Urinary bladder (tissue), 4 donors: ENCODE measurements around the gene PIK3CG. TPM values are rescaled to one million over a fixed set of nuclear protein-coding genes. Genes with fewer than 3 reads are reported as not detected.
"Not testable (repeated sequence)": the region's sequence is repeated elsewhere in the genome, so short reads cannot be mapped to it uniquely, and the experiment has no call there.

Experiments
- DNase-seq: peaks from one replicate; pipeline ENCODE4 v3.0.0-alpha.2; 2015; ENCODE audit errors: extremely low spot score
- H3K27ac ChIP-seq: one replicate; pipeline ENCODE4 v1.5.1; 2013; ENCODE audit warnings: low read depth, mild to moderate bottlenecking, moderate library complexity
- H3K36me3 ChIP-seq: one replicate; pipeline ENCODE4 v1.6.1; 2013; ENCODE audit warnings: mild to moderate bottlenecking, moderate library complexity; ENCODE audit not compliant: insufficient read depth
- H3K4me1 ChIP-seq: one replicate; pipeline ENCODE4 v1.6.1; 2013; ENCODE audit warnings: mild to moderate bottlenecking, moderate library complexity; ENCODE audit not compliant: insufficient read depth
- H3K4me3 ChIP-seq: one replicate; pipeline ENCODE4 v1.5.1; 2013; ENCODE audit warnings: low read depth, low read length
- WGBS: extraction: QIAGEN DNeasy Blood & Tissue Kit; methylation state at CpG from one replicate; pipeline ENCODE4 v1.1.7; 2013; 5-methylcytosine and 5-hydroxymethylcytosine counted together
- polyA plus RNA-seq: library from polyadenylated mRNA; stranded (reverse); fragments of 200-250 nt; gene quantifications from one replicate; pipeline ENCODE4 v1.2.3, GENCODE V29; 2013
- total RNA-seq: library from RNA; depleted of rRNA; stranded (reverse); fragments of >200 nt; gene quantifications from one replicate; pipeline ENCODE4 v1.2.3, GENCODE V29; 2014
- donor health status: healthy with polysubstance abuse.
- donor health status: healthy.

The PIK3CG gene
- total and polyA plus RNA-seq, 2 donors = 0.82 to 12.1 TPM

- no peaks in the 10 kb centered on the region for H3K36me3 ChIP-seq
- H3K4me1 ChIP-seq = no peaks in the 10 kb centered on the region
- WGBS = 83% methylated on average over 4 of the region's 4 CpGs
- no peak overlapping the region for H3K27ac ChIP-seq
- DNase-seq = no peak
- no peak overlapping the region for H3K4me3 ChIP-seq
These were observed 50.8 kb downstream of the PIK3CG start for GRCh38 chr7:106915873-106916272.

- no peaks in the 10 kb centered on the region for H3K4me1 ChIP-seq
- H3K27ac ChIP-seq = no peak overlapping the region
- H3K36me3 ChIP-seq = no peaks in the 10 kb centered on the region
- DNase-seq = no peak
- WGBS = 83% methylated on average over 1 of the region's 1 CpG
- no peak overlapping the region for H3K4me3 ChIP-seq
These were observed 51.6 kb downstream of the PIK3CG start for GRCh38 chr7:106916679-106917078.

DNA sequence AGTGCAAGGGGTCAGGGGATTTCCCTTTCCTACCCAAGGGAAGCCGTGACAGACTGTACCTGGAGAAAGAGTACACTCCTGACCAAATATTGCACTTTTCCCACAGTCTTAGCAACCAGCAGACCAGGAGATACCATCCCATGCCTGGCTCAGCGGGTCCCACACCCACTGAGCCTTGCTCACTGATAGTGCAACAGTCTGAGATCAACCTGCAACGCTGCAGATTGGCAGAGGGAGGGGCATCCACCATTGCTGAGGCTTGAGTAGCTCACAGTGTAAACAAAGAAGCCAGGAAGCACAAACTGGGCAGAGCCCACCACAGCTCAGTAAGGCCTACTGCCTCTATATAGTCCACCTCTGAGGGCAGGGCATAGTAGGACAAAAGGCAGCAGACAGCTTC lies 53.9 kb downstream of the PIK3CG start:
- Histone ChIP-seq H3K36me3 (no peaks in the 10 kb centered on the region), H3K27ac (no peak overlapping the region), H3K4me1 (no peaks in the 10 kb centered on the region), H3K4me3 (no peak overlapping the region)
- 79% methylated on average over 3 of the region's 3 CpGs for whole genome bisulfite sequencing
- no peak for DNase-seq

DNA sequence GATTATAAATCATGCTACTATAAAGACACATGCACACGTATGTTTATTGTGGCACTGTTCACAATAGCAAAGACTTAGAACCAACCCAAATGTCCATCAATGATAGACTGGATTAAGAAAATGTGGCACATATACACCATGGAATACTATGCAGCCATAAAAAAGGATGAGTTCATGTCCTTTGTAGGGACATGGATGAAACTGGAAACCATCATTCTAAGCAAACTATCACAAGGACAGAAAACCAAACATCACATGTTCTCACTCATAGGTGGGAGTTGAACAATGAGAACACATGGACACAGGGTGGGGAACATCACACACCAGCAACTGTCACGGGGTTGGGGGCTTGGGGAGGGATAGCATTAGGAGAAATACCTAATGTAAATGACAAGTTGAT lies 59.4 kb downstream of the PIK3CG start:
- WGBS = 74% methylated on average over 2 of the region's 2 CpGs
- H3K4me1 ChIP-seq, H3K27ac ChIP-seq, H3K4me3 ChIP-seq, DNase-seq, H3K36me3 ChIP-seq: not testable (repeated sequence)

- H3K27ac ChIP-seq = no peak overlapping the region
- 84% methylated on average over 4 of the region's 4 CpGs for WGBS
- H3K4me3 ChIP-seq = no peak overlapping the region
- no peaks in the 10 kb centered on the region for H3K36me3 ChIP-seq
- DNase-seq = no peak
- no peaks in the 10 kb centered on the region for H3K4me1 ChIP-seq
These were observed 61.8 kb downstream of the PIK3CG start for GRCh38 chr7:106926892-106927291.

DNA sequence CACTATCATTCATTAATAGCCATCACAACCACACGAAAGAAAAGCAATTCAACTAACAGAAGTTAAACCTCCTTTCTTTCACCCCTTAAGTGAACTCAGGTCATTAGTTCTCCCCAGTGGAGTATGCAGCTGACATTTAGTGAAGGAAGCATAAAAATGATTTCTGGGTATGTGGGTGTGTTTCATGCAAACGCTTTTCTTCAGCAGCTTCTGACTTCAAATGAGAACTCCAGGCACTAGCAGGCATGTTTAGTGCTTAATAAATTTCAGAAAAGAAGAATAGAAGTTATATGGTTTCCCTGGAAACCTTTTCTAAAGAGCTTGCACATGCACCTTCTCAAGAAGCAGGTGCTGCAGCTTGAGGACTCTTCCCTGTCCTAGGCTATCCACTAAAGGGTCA lies 62.5 kb downstream of the PIK3CG start:
- H3K36me3 ChIP-seq = no peaks in the 10 kb centered on the region
- WGBS = 62% methylated on average over 2 of the region's 2 CpGs
- no peaks in the 10 kb centered on the region for H3K4me1 ChIP-seq
- H3K4me3 ChIP-seq = no peak overlapping the region
- DNase-seq = no peak
- H3K27ac ChIP-seq = no peak overlapping the region

DNA sequence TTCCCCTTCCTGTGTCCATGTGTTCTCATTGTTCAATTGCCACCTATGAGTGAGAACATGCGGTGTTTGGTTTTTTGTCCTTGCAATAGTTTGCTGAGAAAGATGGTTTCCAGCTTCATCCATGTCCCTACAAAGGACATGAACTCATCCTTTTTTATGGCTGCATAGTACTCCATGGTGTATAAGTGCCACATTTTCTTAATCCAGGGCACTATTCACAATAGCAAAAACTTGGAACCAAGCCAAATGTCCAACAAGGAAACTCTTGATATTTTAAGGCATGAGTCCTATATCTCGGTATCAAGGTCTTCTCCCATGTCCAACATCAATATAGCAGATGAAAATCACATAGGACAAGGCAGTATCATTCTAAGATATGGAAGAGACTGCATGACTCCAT lies 64.5 kb downstream of the PIK3CG start:
- H3K27ac ChIP-seq, H3K4me1 ChIP-seq, H3K36me3 ChIP-seq, H3K4me3 ChIP-seq, DNase-seq: not testable (repeated sequence)
- WGBS = 69% methylated on average over 2 of the region's 2 CpGs

- no peaks in the 10 kb centered on the region for H3K36me3 ChIP-seq
- no peak overlapping the region for H3K4me3 ChIP-seq
- H3K4me1 ChIP-seq = no peaks in the 10 kb centered on the region
These were observed 71.2 kb downstream of the PIK3CG start for GRCh38 chr7:106936236-106936635.

GRCh38 chr7:106938122-106938521 lies 73.0 kb downstream of the PIK3CG start:
- whole genome bisulfite sequencing = 86% methylated on average over 7 of the region's 7 CpGs
- not testable (repeated sequence) for DNase-seq, H3K4me1 ChIP-seq, H3K4me3 ChIP-seq, H3K36me3 ChIP-seq, H3K27ac ChIP-seq

More at GRCh38 chr7:106936236-106936635, 71.2 kb downstream of the PIK3CG start:
- 95% methylated on average over 6 of the region's 6 CpGs for WGBS
- no peak for DNase-seq
- H3K27ac ChIP-seq = no peak overlapping the region

DNA sequence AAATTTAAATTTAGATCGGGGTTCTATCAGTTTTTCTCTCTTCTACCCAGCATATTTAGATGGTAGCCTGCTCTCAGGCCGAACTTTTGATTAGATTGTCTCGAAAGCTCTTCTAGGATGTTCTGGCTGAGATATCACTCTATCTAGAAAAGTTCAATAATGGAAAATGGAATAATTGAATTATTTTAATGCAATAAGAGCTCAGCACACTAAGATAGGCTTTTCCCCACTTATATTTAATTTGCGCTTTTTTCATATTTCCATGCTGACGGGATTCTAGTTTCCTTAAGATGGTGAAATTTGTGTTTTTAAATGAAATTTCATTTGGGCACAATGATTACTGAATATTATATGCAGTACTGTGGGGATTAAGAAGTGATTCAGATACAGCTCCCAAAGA lies 73.7 kb downstream of the PIK3CG start:
- H3K4me3 ChIP-seq = no peak overlapping the region
- no peak for DNase-seq
- 94% methylated on average over 5 of the region's 5 CpGs for WGBS
- H3K4me1 ChIP-seq = no peaks in the 10 kb centered on the region
- no peak overlapping the region for H3K27ac ChIP-seq
- no peaks in the 10 kb centered on the region for H3K36me3 ChIP-seq

DNA sequence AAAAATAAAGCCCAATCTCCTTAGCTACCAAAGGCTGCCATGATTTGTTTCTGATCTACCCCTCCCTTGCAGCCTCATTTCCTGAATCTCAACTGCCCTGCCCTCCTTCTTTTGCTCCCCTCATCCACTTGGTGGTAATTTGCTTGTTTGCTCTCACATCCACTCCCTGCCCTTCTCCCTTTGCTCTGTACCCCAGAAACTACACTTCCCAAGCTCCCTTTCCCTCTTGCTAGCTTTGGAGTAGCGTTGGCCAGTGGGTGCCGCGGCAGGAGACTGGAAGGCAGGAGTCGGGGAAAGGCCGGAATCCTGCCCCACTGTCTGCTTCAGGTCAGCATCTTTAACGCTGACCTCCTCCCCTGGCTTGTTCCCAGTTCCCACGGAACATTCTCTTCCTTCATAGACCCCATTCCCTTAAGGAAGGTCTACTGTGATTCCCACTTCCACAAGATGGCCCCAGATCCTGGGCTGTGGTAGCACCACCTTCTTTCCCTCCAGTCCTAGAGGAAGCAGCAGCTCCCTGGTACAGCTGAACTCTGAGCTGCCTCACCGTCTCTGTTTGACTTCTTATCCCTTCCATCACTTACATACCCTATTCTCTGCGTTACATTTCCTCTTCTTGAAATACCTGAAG lies 79.1 kb downstream of the PIK3CG start:
- DNase-seq = no peak
- Histone ChIP-seq H3K4me1 (no peaks in the 10 kb centered on the region), H3K4me3 (no peak overlapping the region), H3K36me3 (no peaks in the 10 kb centered on the region), H3K27ac (no peak overlapping the region)
- WGBS = 81% methylated on average over 9 of the region's 9 CpGs

GRCh38 chr7:106947244-106947728 lies 82.2 kb downstream of the PIK3CG start:
- no peak overlapping the region for H3K27ac ChIP-seq
- no peaks in the 10 kb centered on the region for H3K4me1 ChIP-seq
- H3K4me3 ChIP-seq = no peak overlapping the region
- DNase-seq = peak; percentile 42
- 5% methylated on average over 1 of the region's 1 CpG for WGBS
- H3K36me3 ChIP-seq = no peaks in the 10 kb centered on the region

GRCh38 chr7:106952001-106952657 lies 87.0 kb downstream of the PIK3CG start:
- H3K27ac ChIP-seq = no peak overlapping the region
- no peaks in the 10 kb centered on the region for H3K36me3 ChIP-seq
- 69% methylated on average over 7 of the region's 7 CpGs for WGBS
- H3K4me3 ChIP-seq = no peak overlapping the region
- no peak for DNase-seq
- no peaks in the 10 kb centered on the region for H3K4me1 ChIP-seq

DNA sequence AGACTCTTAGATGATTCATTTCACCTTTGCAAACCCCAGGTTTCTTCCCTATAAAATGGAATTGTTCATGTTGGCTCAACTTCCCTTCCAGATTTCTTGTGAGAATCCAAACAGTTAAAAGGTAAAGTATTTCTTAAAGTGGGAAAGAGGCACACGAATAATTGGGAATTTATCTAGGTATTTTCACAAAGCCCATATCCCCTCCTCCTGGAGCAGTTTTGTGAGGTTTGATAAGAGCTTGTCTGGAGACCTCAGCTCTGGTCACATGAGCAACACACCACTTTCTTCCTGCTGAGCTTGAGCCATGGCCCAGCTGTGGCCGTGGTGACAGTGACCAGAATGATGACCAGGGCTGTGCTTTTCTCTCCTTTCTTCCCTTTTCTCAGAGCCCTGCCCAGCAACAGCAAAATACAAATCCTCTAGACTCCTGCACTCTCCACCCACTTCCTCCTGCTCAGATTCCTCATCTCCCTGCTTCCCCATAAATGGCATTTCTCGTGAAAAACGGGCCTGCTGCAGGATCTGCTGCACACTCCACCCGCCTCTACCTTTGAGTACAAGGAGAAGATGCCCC lies 87.7 kb downstream of the PIK3CG start:
- no peaks in the 10 kb centered on the region for H3K4me1 ChIP-seq
- no peaks in the 10 kb centered on the region for H3K36me3 ChIP-seq
- no peak overlapping the region for H3K4me3 ChIP-seq
- H3K27ac ChIP-seq = no peak overlapping the region
- 31% methylated on average over 5 of the region's 5 CpGs for whole genome bisulfite sequencing
- no peak for DNase-seq
